Ectodermal cell (in vitro differentiated cells): Measurements from ENCODE around the gene CHURC1.

Experiments used
- H3K27ac ChIP-seq: 2 replicates; pipeline ENCODE4 v1.7.0; 2013; ENCODE audit warnings: mild to moderate bottlenecking, low read depth, low read length; ENCODE audit not compliant: insufficient read depth, poor library complexity, severe bottlenecking
- H3K27me3 ChIP-seq: 2 replicates; pipeline ENCODE4 v1.7.0; 2013; ENCODE audit warnings: mild to moderate bottlenecking, low read length; ENCODE audit not compliant: insufficient read depth, control insufficient read depth, poor library complexity, severe bottlenecking
- H3K36me3 ChIP-seq: one replicate; pipeline ENCODE4 v1.7.0; 2013; ENCODE audit warnings: low read length; ENCODE audit not compliant: control insufficient read depth, insufficient read depth
- H3K4me1 ChIP-seq: one replicate; pipeline ENCODE4 v1.7.0; 2013; ENCODE audit warnings: low read length; ENCODE audit not compliant: control insufficient read depth, insufficient read depth
- H3K4me3 ChIP-seq: 2 replicates; pipeline ENCODE4 v1.7.0; 2013; ENCODE audit warnings: low read depth, low read length, control low read depth; ENCODE audit not compliant: insufficient read depth
- H3K9me3 ChIP-seq: 2 replicates; pipeline ENCODE4 v1.7.0; 2013; ENCODE audit warnings: mild to moderate bottlenecking, low read length, moderate library complexity; ENCODE audit not compliant: control insufficient read depth
- WGBS, 2 experiments: methylation state at CpG; one replicate each; pipeline ENCODE4 v1.1.7; 2013; ENCODE audit warnings: missing lambda C conversion rate in 2 of 2; 5-methylcytosine and 5-hydroxymethylcytosine counted together

CHURC1 gene

GRCh38 chr14:64926398-64926995, 12.2 kb downstream of the CHURC1 start:
- H3K27ac ChIP-seq, result no peak overlapping the region
- peaks cover 14% of the 10 kb centered on the region for H3K36me3 ChIP-seq
- WGBS, 2 experiments, result 90 to 94% methylated on average over 4 of the region's 4 CpGs

DNA sequence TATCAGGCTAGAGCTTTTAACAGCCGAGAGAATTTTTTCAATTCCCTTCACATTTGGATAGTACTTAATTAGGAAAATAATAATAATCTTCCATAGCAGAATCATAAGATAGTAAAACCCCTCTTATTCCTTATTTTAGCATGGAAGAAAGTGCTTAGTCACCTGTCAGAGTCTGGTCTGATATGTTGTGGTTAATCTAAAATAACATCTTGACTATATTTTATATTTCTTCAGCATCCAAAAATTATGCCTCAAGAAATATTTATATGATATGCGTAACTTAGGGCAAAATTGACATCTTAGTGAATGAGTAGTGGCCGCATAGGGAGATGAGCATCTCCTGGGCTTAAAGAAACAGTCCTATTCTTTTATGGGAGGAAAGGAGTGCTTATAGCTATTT, 12.8 kb downstream of the CHURC1 start:
- no peaks in the 10 kb centered on the region for H3K4me1 ChIP-seq
- no peaks in the 10 kb centered on the region for H3K27me3 ChIP-seq
- no peak overlapping the region for H3K27ac ChIP-seq
- H3K9me3 ChIP-seq, result no peaks in the 10 kb centered on the region
- no peak overlapping the region for H3K4me3 ChIP-seq
- peaks cover 14% of the 10 kb centered on the region for H3K36me3 ChIP-seq
- WGBS, 2 experiments, result 74 to 81% methylated on average over 2 of the region's 3 CpGs

More at GRCh38 chr14:64926398-64926995, 12.2 kb downstream of the CHURC1 start:
- no peaks in the 10 kb centered on the region for H3K4me1 ChIP-seq
- no peaks in the 10 kb centered on the region for H3K27me3 ChIP-seq
- no peak overlapping the region for H3K4me3 ChIP-seq
- H3K9me3 ChIP-seq, result no peaks in the 10 kb centered on the region

DNA sequence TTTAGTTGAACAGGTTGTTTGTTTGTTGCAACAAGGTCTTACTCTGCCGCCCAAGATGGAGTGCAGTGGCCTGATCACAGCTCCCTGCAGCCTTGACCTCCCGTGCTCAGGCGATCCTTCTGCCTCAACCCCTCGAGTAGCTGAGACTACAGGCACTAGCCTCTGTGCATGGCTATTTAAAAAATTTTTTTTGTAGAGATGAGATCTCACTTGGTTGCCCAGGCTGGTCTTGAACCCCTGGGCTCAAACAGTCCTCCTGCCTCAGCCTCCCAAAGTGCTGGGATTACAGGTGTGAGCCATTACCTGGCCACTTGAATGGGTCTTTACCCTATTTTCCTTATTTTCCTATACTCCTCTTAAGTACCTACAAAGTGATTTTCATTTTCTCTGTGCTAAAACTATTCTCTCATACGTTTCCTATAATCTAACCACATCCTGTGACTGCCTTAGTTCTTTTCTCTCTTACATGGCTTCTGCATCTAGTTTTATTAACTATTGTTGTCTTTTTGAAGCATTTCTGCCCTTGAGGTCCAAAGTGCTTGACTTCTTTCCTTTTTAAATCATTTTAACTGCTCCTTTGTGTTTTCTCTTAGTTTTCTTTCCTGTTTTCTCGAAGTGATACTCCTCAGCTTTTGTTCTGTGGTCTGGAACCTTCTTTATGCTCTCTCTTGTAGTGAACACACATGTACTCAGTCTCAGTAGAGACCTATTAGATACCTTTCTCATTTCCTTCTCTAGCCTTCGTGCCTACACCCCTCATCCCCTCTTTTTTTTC, 14.2 kb downstream of the CHURC1 start:
- H3K36me3 ChIP-seq, result peaks cover 14% of the 10 kb centered on the region

DNA sequence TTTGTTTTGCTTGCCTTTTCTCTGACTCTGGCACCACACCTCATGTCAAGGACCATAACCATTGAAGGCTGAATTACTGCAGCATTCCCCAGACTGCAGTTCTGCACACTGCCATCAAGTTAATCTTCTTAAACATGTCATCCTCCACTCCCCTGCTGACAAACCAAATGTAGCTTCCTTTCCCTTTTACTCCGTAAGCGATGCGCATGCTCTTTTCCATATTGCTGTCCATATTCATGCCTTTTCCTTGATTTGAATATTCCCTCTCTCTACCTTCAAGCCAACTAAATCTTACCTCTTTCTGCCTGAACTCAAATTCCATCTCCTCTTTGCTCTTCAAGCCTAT, 14.7 kb downstream of the CHURC1 start:
- H3K27ac ChIP-seq, result no peak overlapping the region
- H3K9me3 ChIP-seq, result no peaks in the 10 kb centered on the region
- 96 to 98% methylated on average over 3 of the region's 3 CpGs for WGBS, 2 experiments
- H3K27me3 ChIP-seq, result no peaks in the 10 kb centered on the region
- H3K4me1 ChIP-seq, result no peaks in the 10 kb centered on the region
- peaks cover 13% of the 10 kb centered on the region for H3K36me3 ChIP-seq
- no peak overlapping the region for H3K4me3 ChIP-seq

More for the DNA sequence above, 14.2 kb downstream of the CHURC1 start:
- H3K4me3 ChIP-seq, result no peak overlapping the region
- no peak overlapping the region for H3K27ac ChIP-seq
- 90 to 93% methylated on average over 7 of the region's 7 CpGs for WGBS, 2 experiments
- no peaks in the 10 kb centered on the region for H3K4me1 ChIP-seq
- no peaks in the 10 kb centered on the region for H3K9me3 ChIP-seq
- no peaks in the 10 kb centered on the region for H3K27me3 ChIP-seq

- 95 to 98% methylated on average over 1 to 2 of the region's 3 CpGs for WGBS, 2 experiments
- Histone ChIP-seq H3K27me3 (no peaks in the 10 kb centered on the region), H3K4me1 (no peaks in the 10 kb centered on the region), H3K9me3 (no peaks in the 10 kb centered on the region), H3K4me3 (no peak overlapping the region), H3K36me3 (peaks cover under 1% of the 10 kb centered on the region), H3K27ac (no peak overlapping the region)
These were observed 16.0 kb downstream of the CHURC1 start for GRCh38 chr14:64930085-64930843.

DNA sequence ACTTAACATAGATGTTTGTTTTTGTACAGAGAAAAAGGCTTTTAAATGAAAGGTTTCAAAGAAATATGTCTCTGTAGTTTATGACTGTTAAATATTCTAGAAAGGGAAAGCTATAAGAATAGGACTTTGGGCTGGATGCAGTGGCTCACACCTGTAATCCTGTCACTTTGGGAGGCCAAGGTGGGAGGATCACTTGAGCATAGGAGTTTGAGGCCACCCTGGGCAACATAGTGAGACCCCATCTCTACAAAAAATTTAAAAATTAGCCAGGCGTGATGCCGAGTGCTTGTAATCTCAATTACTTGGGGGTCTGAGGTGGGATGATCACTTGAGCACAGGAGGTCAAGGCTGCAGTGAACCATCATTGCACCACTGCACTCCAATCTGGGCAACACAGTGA, 16.9 kb downstream of the CHURC1 start:
- Histone ChIP-seq H3K27me3 (no peaks in the 10 kb centered on the region), H3K4me3 (no peak overlapping the region), H3K4me1 (no peaks in the 10 kb centered on the region), H3K9me3 (no peaks in the 10 kb centered on the region), H3K27ac (no peak overlapping the region), H3K36me3 (no peaks in the 10 kb centered on the region)
- WGBS, 2 experiments, result 83 to 95% methylated on average over 2 of the region's 2 CpGs

DNA sequence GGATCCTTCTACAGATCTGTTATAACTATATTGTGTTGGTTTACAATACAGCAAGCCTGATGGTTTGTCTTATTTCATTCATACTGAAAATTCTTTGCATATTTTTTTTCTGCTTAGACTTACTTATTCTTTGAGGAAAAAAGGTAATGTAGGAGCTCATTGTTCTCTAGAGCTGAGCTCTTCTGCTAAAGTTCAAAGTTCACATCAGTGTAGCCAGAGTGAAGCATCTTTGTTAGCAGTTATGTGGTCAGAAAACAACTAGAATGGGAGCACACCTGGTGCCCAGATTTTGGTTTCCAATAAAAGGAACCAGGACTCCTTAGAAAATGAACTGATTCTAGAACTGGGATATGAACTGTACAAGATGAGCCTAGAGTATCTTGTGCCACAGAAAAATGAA, 18.0 kb downstream of the CHURC1 start:
- Histone ChIP-seq H3K27me3 (no peaks in the 10 kb centered on the region), H3K27ac (no peak overlapping the region), H3K9me3 (no peaks in the 10 kb centered on the region), H3K4me1 (no peaks in the 10 kb centered on the region), H3K36me3 (no peaks in the 10 kb centered on the region), H3K4me3 (no peak overlapping the region)

- Histone ChIP-seq H3K4me3 (no peak overlapping the region), H3K36me3 (no peaks in the 10 kb centered on the region)
- WGBS, 2 experiments, result 97 to 100% methylated on average over 1 of the region's 1 CpG
These were observed 20.2 kb downstream of the CHURC1 start for GRCh38 chr14:64934338-64934929.

GRCh38 chr14:64935508-64935907, 21.3 kb downstream of the CHURC1 start:
- Histone ChIP-seq H3K27me3 (no peaks in the 10 kb centered on the region), H3K36me3 (no peaks in the 10 kb centered on the region), H3K9me3 (no peaks in the 10 kb centered on the region), H3K4me3 (no peak overlapping the region), H3K4me1 (no peaks in the 10 kb centered on the region), H3K27ac (no peak overlapping the region)
- 96 to 98% methylated on average over 2 of the region's 2 CpGs for WGBS, 2 experiments

More at GRCh38 chr14:64934338-64934929, 20.2 kb downstream of the CHURC1 start:
- no peaks in the 10 kb centered on the region for H3K4me1 ChIP-seq
- no peak overlapping the region for H3K27ac ChIP-seq
- no peaks in the 10 kb centered on the region for H3K27me3 ChIP-seq
- H3K9me3 ChIP-seq, result no peaks in the 10 kb centered on the region
